ENCODE data around the gene DCUN1D1. TPM values are rescaled to one million over a fixed set of nuclear protein-coding genes. Genes with fewer than 3 reads are reported as not detected.

Gene DCUN1D1
- total RNA-seq, 2 donors from 2014 or later: 14.2 to 23.5 TPM

DNA sequence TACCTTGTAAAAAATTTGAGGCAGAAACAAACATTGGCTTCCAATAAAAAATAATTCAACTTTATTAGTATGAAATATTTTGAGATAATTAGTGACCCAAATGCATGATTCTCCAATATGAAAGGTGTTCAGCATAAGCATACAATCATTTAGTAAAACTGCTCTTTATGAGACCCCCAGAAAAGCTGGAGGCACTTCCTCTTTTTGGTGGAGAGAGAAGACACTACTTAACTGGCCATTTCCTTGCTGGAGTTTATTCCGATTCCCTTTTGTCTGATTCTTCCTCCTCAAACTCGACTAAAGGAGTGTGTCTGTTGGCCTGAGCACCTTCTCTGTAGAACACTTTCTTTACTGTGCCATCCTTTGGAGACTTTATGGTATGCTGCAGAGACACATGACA, 34.8 kb upstream of the DCUN1D1 start:
- TF ChIP-seq, protein P1, sequence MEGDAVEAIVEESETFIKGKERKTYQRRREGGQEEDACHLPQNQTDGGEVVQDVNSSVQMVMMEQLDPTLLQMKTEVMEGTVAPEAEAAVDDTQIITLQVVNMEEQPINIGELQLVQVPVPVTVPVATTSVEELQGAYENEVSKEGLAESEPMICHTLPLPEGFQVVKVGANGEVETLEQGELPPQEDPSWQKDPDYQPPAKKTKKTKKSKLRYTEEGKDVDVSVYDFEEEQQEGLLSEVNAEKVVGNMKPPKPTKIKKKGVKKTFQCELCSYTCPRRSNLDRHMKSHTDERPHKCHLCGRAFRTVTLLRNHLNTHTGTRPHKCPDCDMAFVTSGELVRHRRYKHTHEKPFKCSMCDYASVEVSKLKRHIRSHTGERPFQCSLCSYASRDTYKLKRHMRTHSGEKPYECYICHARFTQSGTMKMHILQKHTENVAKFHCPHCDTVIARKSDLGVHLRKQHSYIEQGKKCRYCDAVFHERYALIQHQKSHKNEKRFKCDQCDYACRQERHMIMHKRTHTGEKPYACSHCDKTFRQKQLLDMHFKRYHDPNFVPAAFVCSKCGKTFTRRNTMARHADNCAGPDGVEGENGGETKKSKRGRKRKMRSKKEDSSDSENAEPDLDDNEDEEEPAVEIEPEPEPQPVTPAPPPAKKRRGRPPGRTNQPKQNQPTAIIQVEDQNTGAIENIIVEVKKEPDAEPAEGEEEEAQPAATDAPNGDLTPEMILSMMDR (IDR thresholded peaks at IDR 0.05): no peak
- no peak for DNase-seq (ENCODE audit: low spot score)
- no peak overlapping the region for H3K4me3 ChIP-seq
- no peak overlapping the region for H3K27ac ChIP-seq
- peaks cover 0 to 2% of the 10 kb centered on the region in 2 donors for H3K4me1 ChIP-seq
- H3K36me3 ChIP-seq: peaks cover 24% of the 10 kb centered on the region
- no peaks in the 10 kb centered on the region for H3K9me3 ChIP-seq
- no peaks in the 10 kb centered on the region for H3K27me3 ChIP-seq

DNA sequence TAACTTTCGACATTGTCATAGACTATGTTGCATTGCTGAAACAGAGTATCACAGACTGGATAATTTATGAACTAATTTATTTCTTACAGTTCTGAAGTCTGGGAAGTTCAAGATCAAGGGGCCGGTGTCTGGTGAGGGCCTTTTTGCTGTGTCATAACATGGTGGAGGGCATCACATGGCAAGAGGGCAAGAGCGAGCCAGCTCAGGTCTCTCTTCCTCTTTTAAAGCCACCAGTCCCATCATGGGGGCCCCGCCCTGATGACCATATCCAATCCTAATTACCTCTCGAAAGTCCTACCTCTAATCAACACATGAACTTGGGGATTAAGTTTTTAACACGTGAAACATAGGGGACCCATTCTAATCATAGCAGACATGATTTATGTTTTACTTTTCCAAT, 33.5 kb upstream of the DCUN1D1 start:
- TF ChIP-seq, protein P1 (IDR thresholded peaks at IDR 0.05): no peak
- Histone ChIP-seq H3K36me3 (peaks cover 20% of the 10 kb centered on the region), H3K27me3 (no peaks in the 10 kb centered on the region)

DNA sequence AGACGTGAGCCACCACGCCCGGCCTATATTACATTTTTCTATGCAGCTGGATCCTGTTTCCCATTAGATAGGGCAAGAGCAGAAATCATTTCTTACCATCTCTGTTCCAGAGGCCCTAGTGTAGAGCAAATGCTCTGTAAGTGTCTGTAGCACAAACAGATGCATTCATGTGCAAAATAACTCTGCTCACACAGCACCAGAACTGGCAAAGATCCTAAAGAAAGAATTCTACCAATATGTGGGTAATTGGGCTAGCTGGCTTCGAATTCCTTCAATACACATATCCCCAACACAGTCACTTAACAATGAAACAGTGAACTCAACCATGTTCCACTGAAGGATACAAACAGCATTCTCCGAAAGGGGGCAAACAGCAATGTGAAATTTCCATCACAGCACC, 32.7 kb upstream of the DCUN1D1 start:
- H3K36me3 ChIP-seq: peaks cover 20% of the 10 kb centered on the region
- TF ChIP-seq, protein P1 (IDR thresholded peaks at IDR 0.05): no peak
- DNase-seq (ENCODE audit: low spot score): no peak

More for the DNA sequence above, 33.5 kb upstream of the DCUN1D1 start:
- Histone ChIP-seq H3K27ac (no peak overlapping the region), H3K4me1 (peaks cover 0 to 5% of the 10 kb centered on the region in 2 donors), H3K9me3 (no peaks in the 10 kb centered on the region), H3K4me3 (no peak overlapping the region)
- no peak for DNase-seq (ENCODE audit: low spot score)

DNA sequence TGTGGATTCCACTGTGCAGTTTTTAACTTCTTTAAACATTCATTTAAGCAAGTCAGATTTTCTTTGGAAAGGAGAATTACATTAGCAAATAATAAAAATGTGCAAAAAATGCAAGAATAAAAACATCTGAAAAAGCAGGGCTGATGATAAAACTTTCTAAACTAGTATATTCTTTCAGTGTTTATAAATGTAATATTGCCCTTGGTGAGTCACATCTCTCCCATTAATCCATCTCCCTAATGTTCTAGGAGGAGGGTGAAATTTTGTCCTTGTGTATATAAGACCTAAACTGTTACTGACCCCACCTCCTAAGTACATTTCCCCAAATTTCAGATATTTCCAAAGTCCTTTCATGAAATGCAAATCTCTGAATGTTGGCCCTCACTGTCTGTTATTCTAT, 28.5 kb upstream of the DCUN1D1 start:
- Histone ChIP-seq H3K4me1 (peaks cover 0 to 5% of the 10 kb centered on the region in 2 donors), H3K27ac (no peak overlapping the region), H3K4me3 (no peak overlapping the region), H3K9me3 (no peaks in the 10 kb centered on the region), H3K36me3 (no peaks in the 10 kb centered on the region), H3K27me3 (no peaks in the 10 kb centered on the region)
- TF ChIP-seq, protein P1 (IDR thresholded peaks at IDR 0.05): no peak
- DNase-seq (ENCODE audit: low spot score): no peak

More for the DNA sequence above, 32.7 kb upstream of the DCUN1D1 start:
- H3K4me1 ChIP-seq: peaks cover 0 to 5% of the 10 kb centered on the region in 2 donors
- no peaks in the 10 kb centered on the region for H3K9me3 ChIP-seq
- H3K27me3 ChIP-seq: no peaks in the 10 kb centered on the region
- no peak overlapping the region for H3K27ac ChIP-seq
- no peak overlapping the region for H3K4me3 ChIP-seq

DNA sequence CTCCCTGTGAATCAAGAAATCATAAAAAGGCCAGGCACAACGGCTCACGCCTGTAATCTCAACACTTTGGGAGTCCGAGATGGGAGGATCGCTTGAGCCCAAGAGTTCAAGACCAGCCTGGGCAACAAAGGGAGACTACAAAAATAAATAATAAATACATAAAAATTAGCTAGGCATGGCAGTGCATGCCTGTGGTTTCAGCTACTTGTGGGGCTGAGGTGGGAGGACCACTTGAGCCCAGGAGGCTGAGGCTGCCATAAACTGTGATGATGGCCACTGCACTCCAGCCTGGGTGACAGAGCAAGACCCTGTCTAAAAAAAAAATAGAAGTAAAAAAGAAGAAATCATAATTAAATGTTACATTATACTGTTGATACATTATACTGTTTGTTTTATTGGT, 28.0 kb upstream of the DCUN1D1 start:
- peaks cover 0 to 5% of the 10 kb centered on the region in 2 donors for H3K4me1 ChIP-seq
- H3K27me3 ChIP-seq: no peaks in the 10 kb centered on the region
- H3K9me3 ChIP-seq: no peaks in the 10 kb centered on the region
- no peak overlapping the region for H3K4me3 ChIP-seq
- no peak overlapping the region for H3K27ac ChIP-seq
- TF ChIP-seq, protein P1 (IDR thresholded peaks at IDR 0.05): no peak
- no peaks in the 10 kb centered on the region for H3K36me3 ChIP-seq
- no peak for DNase-seq (ENCODE audit: low spot score)

DNA sequence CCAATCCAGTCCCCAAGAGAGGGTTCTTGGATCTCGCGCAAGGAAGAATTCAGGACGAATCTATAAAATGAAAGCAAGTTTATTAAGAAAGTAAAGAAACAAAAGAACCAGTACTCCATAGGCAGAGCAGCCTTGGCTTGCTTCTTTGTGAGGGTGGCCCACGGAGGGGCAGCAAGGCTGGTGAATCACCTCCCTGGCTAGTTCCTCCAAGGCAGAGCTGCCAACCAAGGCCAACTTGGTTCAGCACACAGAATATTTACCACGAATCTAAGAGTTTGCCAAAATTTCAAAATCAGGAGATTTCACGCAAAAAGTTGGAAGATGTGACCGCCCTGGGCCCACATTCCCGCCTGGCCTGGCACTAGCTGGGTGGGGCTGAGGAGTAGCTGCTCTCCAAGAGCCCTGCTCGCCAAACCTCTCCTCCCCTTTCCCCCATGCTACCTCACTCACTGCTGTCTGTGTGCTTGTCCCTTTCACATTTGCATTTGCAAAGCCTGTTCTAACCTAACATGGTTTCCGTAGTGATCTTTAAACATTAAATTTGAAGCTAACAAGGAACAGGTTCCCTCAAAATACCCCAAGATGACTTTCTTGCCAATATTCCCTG, 26.2 kb upstream of the DCUN1D1 start:
- Histone ChIP-seq H3K4me1 (peaks cover 0 to 5% of the 10 kb centered on the region in 2 donors), H3K4me3 (no peak overlapping the region), H3K36me3 (no peaks in the 10 kb centered on the region), H3K27ac (no peak overlapping the region), H3K9me3 (no peaks in the 10 kb centered on the region), H3K27me3 (no peaks in the 10 kb centered on the region)
- TF ChIP-seq, protein P1 (IDR thresholded peaks at IDR 0.05): no peak
- DNase-seq (ENCODE audit: low spot score): no peak
